Dedifferentiated amniotic fluid mesenchymal stem cell (primary cell): Measurements from ENCODE around the gene ASB11.
"Not testable (repeated sequence)": the region's sequence is repeated elsewhere in the genome, so short reads cannot be mapped to it uniquely, and the experiment has no call there.

Source experiments
- DNase-seq: peaks from one replicate; pipeline ENCODE4 v3.0.0-alpha.2; 2016; ENCODE audit errors: extremely low spot score

The ASB11 gene

GRCh38 chrX:15305899-15306298 lies 9.5 kb downstream of the ASB11 start:
- DNase-seq: not testable (repeated sequence)

GRCh38 chrX:15301924-15302323 lies 13.5 kb downstream of the ASB11 start:
- no peak for DNase-seq

- no peak for DNase-seq
Observed at GRCh38 chrX:15299941-15300851, 15.2 kb downstream of the ASB11 start.

- no peak for DNase-seq
Observed at GRCh38 chrX:15298780-15299179, 16.7 kb downstream of the ASB11 start.

- no peak for DNase-seq
Observed at GRCh38 chrX:15298201-15298600, 17.2 kb downstream of the ASB11 start.

GRCh38 chrX:15293451-15293850 lies 22.0 kb downstream of the ASB11 start:
- DNase-seq: no peak

- DNase-seq: no peak
Observed at GRCh38 chrX:15292861-15293260, 22.6 kb downstream of the ASB11 start.

GRCh38 chrX:15277604-15278003 lies 37.8 kb downstream of the ASB11 start:
- DNase-seq: no peak

GRCh38 chrX:15274946-15275345 lies 40.5 kb downstream of the ASB11 start:
- DNase-seq: no peak

GRCh38 chrX:15273275-15273674 lies 42.2 kb downstream of the ASB11 start:
- DNase-seq: not testable (repeated sequence)

GRCh38 chrX:15271757-15272156 lies 43.7 kb downstream of the ASB11 start:
- no peak for DNase-seq

- peak; percentile 68 for DNase-seq
Observed at GRCh38 chrX:15269618-15270521, 45.6 kb downstream of the ASB11 start, which contains the start of gene ASB9. Gene ASB9 (minus strand): TSS chrX:15270083. CDS start chrX:15269874, 209 bp downstream.

- no peak for DNase-seq
Observed at GRCh38 chrX:15269120-15269519, 46.3 kb downstream of the ASB11 start.

GRCh38 chrX:15254852-15255251 lies 60.6 kb downstream of the ASB11 start:
- no peak for DNase-seq

- no peak for DNase-seq
Observed at GRCh38 chrX:15245896-15246295, 69.5 kb downstream of the ASB11 start.

GRCh38 chrX:15244421-15244820 lies 71.0 kb downstream of the ASB11 start:
- no peak for DNase-seq

GRCh38 chrX:15242899-15243555 lies 72.4 kb downstream of the ASB11 start:
- peak; percentile 71 for DNase-seq

GRCh38 chrX:15241301-15241700 lies 74.1 kb downstream of the ASB11 start:
- DNase-seq: no peak

- no peak for DNase-seq
Observed at GRCh38 chrX:15240414-15240813, 75.0 kb downstream of the ASB11 start.

GRCh38 chrX:15236146-15236545 lies 79.3 kb downstream of the ASB11 start:
- DNase-seq: no peak

GRCh38 chrX:15235001-15235400 lies 80.4 kb downstream of the ASB11 start:
- DNase-seq: no peak
